Immature natural killer cell (primary cell): Measurements from ENCODE around the gene SPINT2. TPM values are rescaled to one million over a fixed set of nuclear protein-coding genes. Genes with fewer than 3 reads are reported as not detected.
"Not testable (repeated sequence)": the region's sequence is repeated elsewhere in the genome, so short reads cannot be mapped to it uniquely, and the experiment has no call there.

Source experiments
- DNase-seq, 3 donors: peaks; one replicate each; pipeline ENCODE4 v3.0.0; 2022; ENCODE audit warnings: mixed read lengths in 1 of 3
- H3K27ac Mint-ChIP-seq, 6 donors: one replicate each; pipeline ENCODE4 v1.8.0; 2020; ENCODE audit warnings: mixed read lengths in 6 of 6, mild to moderate bottlenecking in 5 of 6, inconsistent platforms in 4 of 6, moderate library complexity in 3 of 6
- H3K27me3 Mint-ChIP-seq, 3 donors: one replicate each; pipeline ENCODE4 v1.8.0; 2020 to 2021; ENCODE audit warnings: low read depth in 3 of 3, mild to moderate bottlenecking in 3 of 3, mixed read lengths in 3 of 3, moderate library complexity in 3 of 3, inconsistent platforms in 1 of 3
- H3K36me3 Mint-ChIP-seq, 3 donors: one replicate each; pipeline ENCODE4 v1.8.0; 2020; ENCODE audit warnings: mixed read lengths in 3 of 3, inconsistent platforms in 2 of 3, mild to moderate bottlenecking in 2 of 3
- H3K4me1 Mint-ChIP-seq, 2 donors: one replicate each; pipeline ENCODE4 v1.8.0; 2020; ENCODE audit warnings: inconsistent platforms in 2 of 2, mild to moderate bottlenecking in 2 of 2, mixed read lengths in 2 of 2, moderate library complexity in 1 of 2
- H3K4me3 Mint-ChIP-seq, 5 donors: one replicate each; pipeline ENCODE4 v1.8.0; 2020; ENCODE audit warnings: mild to moderate bottlenecking in 5 of 5, mixed read lengths in 5 of 5, inconsistent platforms in 3 of 5, moderate library complexity in 3 of 5
- H3K9me3 Mint-ChIP-seq, 6 donors: one replicate each; pipeline ENCODE4 v1.8.0; 2020; ENCODE audit warnings: mild to moderate bottlenecking in 6 of 6, mixed read lengths in 6 of 6, inconsistent platforms in 4 of 6, moderate library complexity in 3 of 6
- polyA plus RNA-seq, 3 donors: library from polyadenylated mRNA; unstranded; fragments of 300-500 nt; fragmentation: Illumina TruSeq; gene quantifications; one replicate each; pipeline ENCODE4 v1.2.3, GENCODE V29; 2021

The SPINT2 gene
- polyA plus RNA-seq, 3 donors from 2014 or later: 4.3 to 29.1 (median 22.4) TPM

DNA sequence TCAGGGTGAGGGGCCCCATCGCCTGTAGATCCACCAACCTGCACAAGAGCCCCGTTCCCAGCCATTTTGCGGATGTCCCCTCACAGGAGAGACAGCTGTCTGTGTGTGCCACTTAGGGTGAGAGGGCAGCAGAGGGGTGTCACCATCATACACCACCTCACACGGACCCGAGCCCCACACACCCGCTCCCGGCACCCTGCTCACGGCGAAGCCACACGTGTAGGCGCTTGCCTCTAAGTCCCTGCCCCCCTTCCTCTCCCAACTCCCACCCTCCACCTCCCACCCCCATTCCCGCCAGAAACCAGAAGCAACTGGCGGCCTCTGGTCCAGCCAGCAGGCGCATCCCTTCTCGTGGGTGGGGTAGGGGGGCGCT is 36.4 kb upstream of the SPINT2 start:
- H3K4me3 Mint-ChIP-seq: no peak overlapping the region
- no peak for DNase-seq
- H3K27ac Mint-ChIP-seq: no peak overlapping the region
- peaks cover 0 to 2% (median 0%) of the 10 kb centered on the region in 6 donors for H3K9me3 Mint-ChIP-seq
- peaks cover 20 to 22% of the 10 kb centered on the region in 2 donors for H3K4me1 Mint-ChIP-seq
- H3K36me3 Mint-ChIP-seq: peaks cover 3 to 5% (median 4%) of the 10 kb centered on the region in 3 donors
- peaks cover 24 to 49% (median 26%) of the 10 kb centered on the region in 3 donors for H3K27me3 Mint-ChIP-seq

DNA sequence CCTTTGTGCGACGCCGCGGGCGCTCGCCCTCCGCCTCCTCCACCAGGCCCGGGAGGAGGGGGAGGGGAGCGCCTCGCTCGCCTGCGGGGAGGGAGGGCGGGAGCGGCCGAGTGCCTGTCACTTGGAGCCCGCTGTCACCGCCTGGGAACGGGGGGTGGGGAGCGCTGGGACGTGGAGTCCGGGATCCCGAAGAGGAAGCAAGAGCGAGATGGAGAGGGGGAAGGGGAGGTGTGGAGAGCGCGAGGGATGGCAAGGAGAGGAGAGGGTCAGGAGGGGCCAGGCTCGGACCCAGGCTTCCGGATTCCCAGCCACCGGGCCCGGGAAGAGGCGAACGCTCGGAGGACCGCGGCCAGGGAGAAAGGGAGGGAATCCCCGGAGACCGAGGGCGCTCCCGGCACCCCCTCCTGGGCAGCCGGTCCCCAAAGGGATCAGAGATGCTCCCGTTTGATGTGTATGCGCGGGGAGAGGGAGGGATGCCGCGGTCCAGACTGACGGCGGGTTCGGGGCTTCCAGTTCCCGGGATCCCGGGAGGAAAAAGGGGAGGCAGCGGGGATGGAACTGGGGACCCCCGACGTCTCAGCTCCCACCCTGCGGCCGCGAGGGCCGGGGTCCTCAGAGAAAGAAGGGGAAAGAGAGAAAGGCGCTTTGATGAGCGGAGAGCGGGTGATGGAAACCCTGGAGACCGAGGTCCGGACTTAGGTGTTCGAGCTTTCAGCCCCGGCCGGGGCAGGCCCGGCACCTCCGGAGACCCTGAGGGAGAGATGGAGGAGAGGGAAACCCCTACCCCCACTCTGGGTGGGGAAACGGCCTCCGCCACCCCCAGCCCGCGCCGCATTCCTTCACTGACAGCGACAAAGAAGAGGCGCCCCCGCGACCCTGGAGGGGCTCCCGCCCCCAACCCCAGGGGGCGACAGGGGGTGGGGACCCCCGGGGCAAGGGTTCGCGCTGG is 35.6 kb upstream of the SPINT2 start:
- Mint-ChIP-seq H3K36me3 (peaks cover 0 to 3% (median 0%) of the 10 kb centered on the region in 3 donors), H3K9me3 (peaks cover 0 to 2% (median 0%) of the 10 kb centered on the region in 6 donors), H3K27me3 (peaks cover 17 to 45% (median 22%) of the 10 kb centered on the region in 3 donors), H3K27ac (no peak overlapping the region), H3K4me3 (no peak overlapping the region), H3K4me1 (peaks cover 14 to 16% of the 10 kb centered on the region in 2 donors)
- DNase-seq: no peak

DNA sequence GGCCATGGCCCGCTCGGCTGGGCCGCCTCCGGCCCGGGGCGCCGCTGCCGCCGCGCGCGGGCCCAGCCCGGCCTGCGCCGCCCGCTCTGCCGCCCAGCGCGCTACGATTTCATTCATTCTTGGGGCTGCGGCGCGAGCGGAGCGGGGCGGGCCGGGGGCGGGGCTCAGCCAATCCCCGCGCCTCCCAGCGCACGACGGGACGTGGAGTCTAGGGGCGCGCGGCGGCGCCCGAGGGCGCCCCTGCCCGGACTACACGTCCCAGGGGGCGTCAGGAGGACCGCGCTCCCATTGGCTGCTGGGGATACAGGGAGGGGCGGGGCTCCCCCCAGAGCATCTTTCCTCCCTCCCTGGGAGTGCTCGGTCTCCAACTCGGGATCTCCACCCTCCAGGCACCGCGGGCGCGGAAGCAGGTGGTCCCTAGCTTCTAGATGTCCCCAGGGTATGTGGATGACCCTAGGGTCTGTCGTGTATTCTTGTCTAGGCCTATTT is 34.7 kb upstream of the SPINT2 start:
- no peaks in the 10 kb centered on the region for H3K9me3 Mint-ChIP-seq
- H3K27ac Mint-ChIP-seq: no peak overlapping the region
- peaks cover 0 to 3% (median 0%) of the 10 kb centered on the region in 3 donors for H3K36me3 Mint-ChIP-seq
- peak in 2 of 3 donors; percentile 12 to 15 for DNase-seq
- H3K4me3 Mint-ChIP-seq: peak overlapping the region in 3 of 5 donors; percentile 33 to 48 (median 36)
- H3K27me3 Mint-ChIP-seq: peaks cover 15 to 42% (median 19%) of the 10 kb centered on the region in 3 donors
- peaks cover 9 to 10% of the 10 kb centered on the region in 2 donors for H3K4me1 Mint-ChIP-seq

DNA sequence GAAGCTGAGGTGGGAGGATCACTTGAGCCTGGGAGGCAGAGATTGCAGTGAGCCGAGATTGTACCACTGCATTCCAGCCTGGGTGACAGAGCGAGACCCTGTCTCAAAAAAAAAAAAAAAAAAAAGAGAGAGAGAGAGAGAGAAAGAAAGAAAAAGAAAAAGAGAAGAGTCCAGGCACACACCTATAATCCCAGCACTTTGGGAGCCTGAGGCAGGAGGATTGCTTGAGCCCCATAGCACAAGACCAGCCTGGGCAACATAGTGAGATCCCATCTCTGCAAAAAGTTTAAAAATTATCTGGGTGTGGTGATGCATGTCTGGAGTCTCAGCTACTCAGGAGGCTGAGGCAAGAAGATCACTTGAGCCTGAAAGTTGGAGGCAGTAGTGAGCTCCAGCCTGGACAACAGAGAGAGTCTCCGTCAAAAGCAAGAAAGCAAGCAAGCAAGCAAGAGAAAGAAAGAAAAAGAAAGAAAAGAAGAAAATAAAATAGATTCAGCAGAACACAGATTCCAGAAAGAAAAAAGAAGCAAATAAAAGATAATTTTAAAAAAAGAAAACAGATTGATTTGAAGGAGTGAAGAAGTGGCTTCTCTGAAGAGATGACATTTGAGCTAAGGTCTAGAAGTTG is 33.8 kb upstream of the SPINT2 start:
- peaks cover 13 to 39% (median 15%) of the 10 kb centered on the region in 3 donors for H3K27me3 Mint-ChIP-seq
- not testable (repeated sequence) for H3K27ac Mint-ChIP-seq

DNA sequence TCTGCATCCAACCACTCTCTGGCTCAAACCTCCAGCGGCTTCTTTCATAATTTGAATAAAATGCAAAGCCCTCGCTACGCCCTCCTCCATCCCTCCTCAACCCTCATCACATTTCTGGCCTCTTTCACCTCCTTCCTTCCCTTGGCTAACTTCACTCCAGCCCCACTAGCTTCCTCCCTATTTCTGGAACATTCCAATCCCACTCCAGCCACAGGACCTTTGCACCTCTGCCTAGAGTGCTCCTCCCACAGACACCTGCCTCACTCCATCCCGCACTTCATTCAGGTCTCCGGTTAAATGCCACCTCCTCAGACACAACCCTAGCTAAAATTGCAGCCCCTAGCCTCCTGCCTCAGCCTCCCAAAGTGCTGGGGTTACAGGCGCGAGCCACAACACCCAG is 32.5 kb upstream of the SPINT2 start:
- peaks cover under 1 to 5% of the 10 kb centered on the region in 2 donors for H3K4me1 Mint-ChIP-seq
- DNase-seq: no peak
- H3K9me3 Mint-ChIP-seq: no peaks in the 10 kb centered on the region
- no peak overlapping the region for H3K4me3 Mint-ChIP-seq
- no peak overlapping the region for H3K27ac Mint-ChIP-seq
- no peaks in the 10 kb centered on the region for H3K36me3 Mint-ChIP-seq
- H3K27me3 Mint-ChIP-seq: peaks cover 7 to 34% (median 12%) of the 10 kb centered on the region in 3 donors

More for the DNA sequence above, 33.8 kb upstream of the SPINT2 start:
- not testable (repeated sequence) for H3K9me3 Mint-ChIP-seq, DNase-seq, H3K4me1 Mint-ChIP-seq, H3K36me3 Mint-ChIP-seq, H3K4me3 Mint-ChIP-seq

DNA sequence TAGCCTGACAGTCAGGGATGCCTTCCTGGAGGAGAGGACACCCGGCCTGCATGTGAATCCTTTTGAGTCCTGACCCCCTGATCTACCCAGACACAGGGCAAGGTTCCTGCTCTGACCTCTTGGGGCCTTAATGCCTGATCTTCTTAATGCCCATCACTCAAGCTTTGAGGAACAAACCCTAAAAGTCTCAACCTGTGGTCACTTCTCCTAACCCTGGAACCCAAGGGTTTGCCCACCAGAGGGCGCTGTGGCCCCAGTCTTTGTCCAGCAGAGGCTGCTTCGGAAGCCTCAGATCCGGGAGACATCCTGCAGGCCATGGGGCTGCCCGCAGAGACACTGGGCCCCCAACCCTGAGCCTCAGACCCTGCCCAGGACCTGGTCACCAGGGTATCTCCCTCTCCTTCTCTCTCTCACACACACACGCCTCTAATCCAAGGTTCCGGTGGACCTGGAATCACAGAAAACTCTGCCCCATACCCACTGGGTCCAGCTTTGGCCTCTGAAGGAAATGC is 30.6 kb upstream of the SPINT2 start:
- Mint-ChIP-seq H3K4me3 (no peak overlapping the region), H3K27ac (no peak overlapping the region)

DNA sequence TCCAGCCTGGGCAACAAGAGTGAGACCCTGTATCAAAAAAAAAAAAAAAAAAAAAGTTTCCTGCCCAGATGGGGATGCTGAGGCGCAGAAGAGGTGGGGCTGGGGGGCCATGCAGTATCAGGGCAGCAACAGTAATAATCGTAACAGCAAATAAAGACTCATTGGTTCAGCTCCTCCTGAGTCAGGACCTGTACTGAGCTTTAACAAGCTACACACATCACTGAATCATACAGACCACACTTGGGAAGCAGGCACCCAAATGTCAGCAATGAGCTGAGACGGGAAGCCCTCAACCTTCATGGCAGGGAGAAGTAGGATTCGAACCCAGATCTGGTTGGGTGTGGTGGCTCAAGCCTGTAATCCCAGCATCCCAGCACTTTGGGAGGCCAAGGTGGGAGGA is 29.8 kb upstream of the SPINT2 start:
- Mint-ChIP-seq H3K27ac (no peak overlapping the region), H3K4me3 (no peak overlapping the region), H3K36me3 (no peaks in the 10 kb centered on the region), H3K27me3 (peaks cover 3 to 27% (median 12%) of the 10 kb centered on the region in 3 donors), H3K9me3 (no peaks in the 10 kb centered on the region), H3K4me1 (peaks cover 0 to 2% of the 10 kb centered on the region in 2 donors)
- no peak for DNase-seq

More for the DNA sequence above, 30.6 kb upstream of the SPINT2 start:
- peak; percentile 55 to 61 (median 58) for DNase-seq
- Mint-ChIP-seq H3K27me3 (peaks cover 3 to 27% (median 12%) of the 10 kb centered on the region in 3 donors), H3K4me1 (peaks cover 0 to 2% of the 10 kb centered on the region in 2 donors), H3K36me3 (no peaks in the 10 kb centered on the region), H3K9me3 (no peaks in the 10 kb centered on the region)

DNA sequence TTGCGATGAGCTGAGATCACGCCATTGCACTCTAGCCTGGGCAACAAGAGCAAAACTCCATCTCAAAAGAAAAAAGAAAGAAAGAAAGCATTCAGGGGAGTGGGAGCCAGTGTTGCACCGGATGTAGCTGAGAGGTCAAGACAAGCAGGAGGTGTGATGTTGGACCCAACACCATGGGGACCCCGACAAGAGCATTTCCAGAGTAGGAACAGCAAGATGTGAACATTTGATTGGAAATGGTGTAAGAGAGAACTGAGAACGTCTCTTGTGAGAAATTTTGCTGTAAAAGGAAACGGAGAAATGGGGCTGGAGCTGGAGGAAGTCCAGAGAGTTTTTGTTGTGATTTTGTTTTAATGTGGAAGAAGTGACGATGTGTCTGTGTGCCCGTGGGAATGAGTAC is 24.6 kb upstream of the SPINT2 start:
- no peak overlapping the region for H3K4me3 Mint-ChIP-seq
- H3K4me1 Mint-ChIP-seq: peaks cover 3 to 5% of the 10 kb centered on the region in 2 donors
- H3K36me3 Mint-ChIP-seq: no peaks in the 10 kb centered on the region
- no peaks in the 10 kb centered on the region for H3K9me3 Mint-ChIP-seq
- H3K27me3 Mint-ChIP-seq: peaks cover 4 to 8% (median 7%) of the 10 kb centered on the region in 3 donors
- no peak for DNase-seq
- no peak overlapping the region for H3K27ac Mint-ChIP-seq

DNA sequence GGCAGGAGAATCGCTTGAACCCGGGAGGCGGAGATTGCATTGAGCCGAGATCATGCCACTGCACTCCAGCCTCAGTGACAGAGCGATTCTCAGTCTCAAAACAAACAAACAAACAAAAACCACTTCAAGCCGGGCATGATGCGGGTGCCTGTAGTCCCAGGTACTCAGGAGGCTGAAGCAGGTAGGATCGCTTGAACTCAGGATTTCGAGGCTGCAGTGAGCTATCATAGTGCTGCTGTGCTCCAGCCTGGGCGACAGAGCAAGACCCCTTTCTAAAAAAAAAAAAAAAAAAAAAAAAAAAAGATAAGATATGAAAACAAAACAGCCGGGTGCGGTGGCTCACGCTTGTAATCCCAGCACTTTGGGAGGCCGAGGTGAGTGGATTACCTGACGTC is 21.1 kb upstream of the SPINT2 start:
- peaks cover 2 to 6% (median 5%) of the 10 kb centered on the region in 3 donors for H3K27me3 Mint-ChIP-seq
- peak overlapping the region in 1 of 5 donors; percentile 42 for H3K4me3 Mint-ChIP-seq
- H3K9me3 Mint-ChIP-seq: no peaks in the 10 kb centered on the region
- H3K27ac Mint-ChIP-seq: no peak overlapping the region
- H3K4me1 Mint-ChIP-seq: peaks cover 3 to 5% of the 10 kb centered on the region in 2 donors
- H3K36me3 Mint-ChIP-seq: no peaks in the 10 kb centered on the region
- DNase-seq: no peak

DNA sequence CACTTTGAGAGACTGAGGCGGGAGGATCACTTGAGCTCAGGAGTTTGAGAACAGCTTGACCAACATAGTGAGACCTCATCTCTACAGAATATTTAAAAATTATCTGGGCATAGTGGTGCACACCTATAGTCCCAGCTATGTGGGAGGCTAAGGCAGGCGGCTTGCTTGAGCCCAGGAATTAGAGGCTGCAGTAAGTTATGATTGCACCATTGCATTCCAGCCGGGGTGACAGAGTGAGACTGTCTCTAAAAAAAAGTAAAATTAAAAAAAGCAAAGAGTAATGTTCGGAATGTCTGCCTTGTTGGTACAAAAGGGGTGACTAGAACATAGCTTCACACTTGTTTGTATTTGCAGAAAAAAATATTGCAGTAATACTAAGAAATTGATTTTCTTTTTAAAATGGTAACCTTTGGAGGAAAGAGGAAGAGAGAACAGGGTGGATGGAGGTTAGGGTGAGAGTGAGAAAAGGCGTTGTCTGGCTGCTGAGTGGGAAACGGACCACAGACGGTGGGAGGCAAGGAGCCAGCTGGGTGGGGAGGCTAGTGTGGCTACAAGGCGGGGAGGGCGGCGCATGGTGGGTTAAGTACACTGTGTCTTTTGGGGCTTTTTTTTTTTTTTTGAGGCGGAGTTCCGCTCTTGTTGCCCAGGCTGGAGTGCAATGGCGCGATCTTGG is 18.4 kb upstream of the SPINT2 start:
- Mint-ChIP-seq H3K36me3 (no peaks in the 10 kb centered on the region), H3K4me3 (no peak overlapping the region), H3K9me3 (no peaks in the 10 kb centered on the region), H3K27me3 (peaks cover 2 to 6% (median 4%) of the 10 kb centered on the region in 3 donors), H3K27ac (no peak overlapping the region), H3K4me1 (peaks cover 3 to 5% of the 10 kb centered on the region in 2 donors)
- DNase-seq: no peak

DNA sequence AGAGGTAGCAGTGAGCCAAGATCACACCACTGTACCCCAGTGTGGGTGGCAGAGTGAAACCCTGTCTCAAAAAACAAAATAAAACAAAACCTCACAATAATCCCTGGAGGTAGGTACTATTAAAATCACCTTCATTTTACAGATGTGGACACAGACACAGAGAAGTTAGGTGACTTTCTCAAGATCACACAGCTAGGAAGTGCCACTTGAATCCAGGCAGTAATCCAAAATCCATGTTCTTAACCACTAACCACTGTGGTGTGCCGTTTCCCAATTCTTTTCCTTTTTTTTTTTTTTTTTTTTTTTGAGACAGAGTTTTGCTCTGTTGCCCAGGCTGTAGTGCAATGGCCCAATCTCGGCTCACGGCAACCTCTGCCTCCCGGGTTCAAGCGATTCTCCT is 17.2 kb upstream of the SPINT2 start:
- H3K4me1 Mint-ChIP-seq: peaks cover 3 to 5% of the 10 kb centered on the region in 2 donors
- H3K9me3 Mint-ChIP-seq: no peaks in the 10 kb centered on the region
- H3K27ac Mint-ChIP-seq: no peak overlapping the region
- H3K27me3 Mint-ChIP-seq: peaks cover 2 to 9% (median 3%) of the 10 kb centered on the region in 3 donors
- H3K36me3 Mint-ChIP-seq: no peaks in the 10 kb centered on the region
- H3K4me3 Mint-ChIP-seq: no peak overlapping the region
- DNase-seq: no peak

DNA sequence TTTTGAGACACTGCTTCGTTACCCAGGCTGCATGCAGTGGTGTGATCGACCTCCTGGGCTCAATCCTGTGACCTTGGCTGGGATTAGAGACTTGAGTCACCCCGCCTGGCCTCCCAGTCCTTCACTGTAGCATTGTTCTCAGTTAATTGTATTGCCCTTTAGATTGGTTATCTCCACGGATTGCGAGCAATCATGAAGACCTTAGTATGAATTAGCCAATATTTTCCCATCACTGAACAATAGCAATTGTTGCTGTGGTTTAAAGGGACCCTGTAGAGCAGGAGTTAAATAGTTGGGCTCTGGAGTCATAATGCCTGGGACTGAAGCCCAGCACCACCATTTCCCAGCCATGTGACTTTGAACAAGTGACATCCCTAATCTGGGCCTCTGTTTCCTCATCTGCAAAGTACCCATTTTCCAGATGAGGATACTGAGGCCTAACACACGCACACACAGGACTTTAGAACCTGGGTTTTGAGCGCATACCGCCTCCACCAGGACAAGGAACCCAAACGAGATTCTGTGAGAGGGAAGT is 16.6 kb upstream of the SPINT2 start:
- H3K36me3 Mint-ChIP-seq: no peaks in the 10 kb centered on the region
- no peak for DNase-seq
- H3K27me3 Mint-ChIP-seq: peaks cover 2 to 9% (median 3%) of the 10 kb centered on the region in 3 donors
- no peak overlapping the region for H3K27ac Mint-ChIP-seq
- H3K4me1 Mint-ChIP-seq: peaks cover 3 to 5% of the 10 kb centered on the region in 2 donors
- H3K4me3 Mint-ChIP-seq: no peak overlapping the region
- no peaks in the 10 kb centered on the region for H3K9me3 Mint-ChIP-seq

DNA sequence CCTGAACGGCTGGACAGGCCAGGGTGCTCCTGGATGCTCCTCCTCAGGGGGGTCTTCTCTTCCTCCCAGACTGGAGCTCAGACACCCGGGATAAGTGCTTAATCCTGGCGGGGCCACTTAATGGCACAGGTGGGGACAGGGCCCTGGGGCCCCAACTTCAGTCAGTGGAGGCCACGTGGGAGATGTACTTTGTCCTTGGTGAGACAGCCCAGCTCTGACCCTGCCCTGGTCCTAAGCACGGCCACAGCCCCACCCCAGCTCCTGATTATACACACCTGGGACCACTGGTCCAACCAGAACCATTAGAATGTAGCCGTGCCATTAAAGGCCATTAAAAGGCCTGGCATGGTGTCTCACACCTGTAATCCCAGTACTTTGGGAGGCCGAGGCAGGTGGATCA is 16.0 kb upstream of the SPINT2 start:
- Mint-ChIP-seq H3K27ac (no peak overlapping the region), H3K27me3 (peaks cover 2 to 9% (median 3%) of the 10 kb centered on the region in 3 donors), H3K4me3 (no peak overlapping the region), H3K4me1 (peaks cover 3 to 5% of the 10 kb centered on the region in 2 donors), H3K36me3 (no peaks in the 10 kb centered on the region), H3K9me3 (no peaks in the 10 kb centered on the region)
- no peak for DNase-seq
